Measurements from ENCODE around the gene LIM2. TPM values are rescaled to one million over a fixed set of nuclear protein-coding genes. Genes with fewer than 3 reads are reported as not detected.

Gene LIM2
- total and polyA plus RNA-seq, 9 of the 15 experiments (the other 6 are each of a cell fraction or from before 2014, with no cell fraction given) = 0.07 to 0.45 (median 0.18) TPM; not detected in 4

- TF ChIP-seq HDAC3 (IDR thresholded peaks at IDR 0.05; ENCODE audit: borderline replicate concordance, partially characterized antibody) = no peak
- TF ChIP-seq RBM25 (IDR thresholded peaks at IDR 0.05; ENCODE audit: low read depth, low read length, severe bottlenecking) = no peak
- no peak for TF ChIP-seq ZNF146 (CRISPR knock-in tag; IDR thresholded peaks at IDR 0.05; ENCODE audit: unreplicated experiment)
- TF ChIP-seq ZMIZ1 (IDR thresholded peaks at IDR 0.05; ENCODE audit: low read depth in 2 of 2, low read length in 2 of 2) = no peak
- no peak for TF ChIP-seq CREB5 (CRISPR knock-in tag; IDR thresholded peaks at IDR 0.05)
- TF ChIP-seq EWSR1 (IDR thresholded peaks at IDR 0.05; ENCODE audit: borderline replicate concordance, low read depth, partially characterized antibody) = no peak
- no peak for TF ChIP-seq IFI16 (CRISPR knock-in tag; IDR thresholded peaks at IDR 0.05)
- TF ChIP-seq SNIP1 (IDR thresholded peaks at IDR 0.05; ENCODE audit: low read depth) = no peak
- no peak for TF ChIP-seq ELK3 (CRISPR knock-in tag; IDR thresholded peaks at IDR 0.05)
- peak; percentile 32; the same call in 1 of the 2 replicates for TF ChIP-seq HDAC2 (IDR thresholded peaks at IDR 0.05)
- TF ChIP-seq GABPB1 (CRISPR knock-in tag; IDR thresholded peaks at IDR 0.05) = no peak; the same call in 1 of the 2 replicates
- no peak for TF ChIP-seq ADNP (tag; IDR thresholded peaks at IDR 0.05)
- TF ChIP-seq ZNF408 (CRISPR knock-in tag; IDR thresholded peaks at IDR 0.05; ENCODE audit: low read depth) = no peak
- TF ChIP-seq POLR3A (IDR thresholded peaks at IDR 0.05; ENCODE audit: borderline replicate concordance, extremely low read depth, insufficient read depth, insufficient read length) = no peak
- TF ChIP-seq CTBP1 (IDR thresholded peaks at IDR 0.05; ENCODE audit: borderline replicate concordance) = 0 out of 2 replicates have a peak, but pooled peaks have one; percentile 21
- TF ChIP-seq PHF20 (IDR thresholded peaks at IDR 0.05; ENCODE audit: partially characterized antibody) = no peak
- peak; percentile 68; the same call in 1 of the 2 replicates for TF ChIP-seq SAFB (IDR thresholded peaks at IDR 0.05; ENCODE audit: borderline replicate concordance, low read depth, low read length)
- TF ChIP-seq ZNF444 (CRISPR knock-in tag; IDR thresholded peaks at IDR 0.05) = no peak
- TF ChIP-seq HDGF (IDR thresholded peaks at IDR 0.05) = peak; percentile 97
- TF ChIP-seq ID3 (CRISPR knock-in tag; IDR thresholded peaks at IDR 0.05) = no peak
- TF ChIP-seq ID3 (tag; IDR thresholded peaks at IDR 0.05) = no peak
- TF ChIP-seq FUS (optimal IDR thresholded peaks at IDR 0.05; ENCODE audit: low read depth, low read length) = no peak
Measured at GRCh38 chr19:51366389-51367254, 21.2 kb downstream of the LIM2 start (continued).
